ENCODE measurements around the gene GNLY. TPM values are rescaled to one million over a fixed set of nuclear protein-coding genes. Genes with fewer than 3 reads are reported as not detected.

GNLY gene
- total RNA-seq, 2 donors from 2014 or later: not detected

DNA sequence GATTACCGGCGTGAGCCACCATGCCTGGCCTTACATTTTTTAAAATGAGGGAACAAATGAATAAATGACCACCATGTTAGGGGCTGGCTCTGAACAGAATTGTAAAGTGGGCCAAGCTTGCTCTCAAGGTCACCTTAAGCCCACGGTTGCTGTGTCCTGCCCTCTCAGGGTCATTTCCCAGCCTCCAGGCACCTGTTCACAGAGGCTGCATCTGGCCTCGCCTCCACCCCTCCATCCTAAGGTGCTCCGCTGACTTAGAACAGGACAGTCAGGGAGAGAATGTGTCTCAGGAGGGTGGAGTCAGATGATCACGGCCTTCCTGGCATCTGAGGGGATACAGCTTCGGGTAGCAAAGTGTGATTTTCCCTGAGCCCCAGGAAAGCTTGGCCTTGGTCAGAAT lies 33.4 kb upstream of the GNLY start:
- peaks cover 5% of the 10 kb centered on the region for H3K36me3 ChIP-seq (ENCODE audit: control insufficient read depth, insufficient read depth, low read length)
- Mint-ChIP-seq H3K27ac (no peak overlapping the region), H3K36me3 (ENCODE audit: low read depth) (peaks cover 22% of the 10 kb centered on the region), H3K4me3 (no peak overlapping the region), H3K4me1 (no peaks in the 10 kb centered on the region), H3K9me3 (no peaks in the 10 kb centered on the region), H3K27me3 (ENCODE audit: insufficient read depth) (no peaks in the 10 kb centered on the region)
- no peak overlapping the region for H3K9ac ChIP-seq (ENCODE audit: extremely low read depth, low read length, poor library complexity, severe bottlenecking)
- WGBS, 2 experiments (ENCODE audit: insufficient coverage in 1 of 2, insufficient read length in 1 of 2): 91 to 93% methylated on average over 4 to 7 of the region's 7 CpGs
- H3K27me3 ChIP-seq (ENCODE audit: control insufficient read depth, insufficient read depth, low read length, poor library complexity, severe bottlenecking): no peaks in the 10 kb centered on the region
- no peaks in the 10 kb centered on the region for H3K9me3 ChIP-seq (ENCODE audit: control insufficient read depth, low read length)
- no peak overlapping the region for H3K27ac ChIP-seq (ENCODE audit: low read depth, low read length)
- DNase-seq: no peak
- H3K4me3 ChIP-seq (ENCODE audit: low read length): no peak overlapping the region
- TF ChIP-seq, protein P1, sequence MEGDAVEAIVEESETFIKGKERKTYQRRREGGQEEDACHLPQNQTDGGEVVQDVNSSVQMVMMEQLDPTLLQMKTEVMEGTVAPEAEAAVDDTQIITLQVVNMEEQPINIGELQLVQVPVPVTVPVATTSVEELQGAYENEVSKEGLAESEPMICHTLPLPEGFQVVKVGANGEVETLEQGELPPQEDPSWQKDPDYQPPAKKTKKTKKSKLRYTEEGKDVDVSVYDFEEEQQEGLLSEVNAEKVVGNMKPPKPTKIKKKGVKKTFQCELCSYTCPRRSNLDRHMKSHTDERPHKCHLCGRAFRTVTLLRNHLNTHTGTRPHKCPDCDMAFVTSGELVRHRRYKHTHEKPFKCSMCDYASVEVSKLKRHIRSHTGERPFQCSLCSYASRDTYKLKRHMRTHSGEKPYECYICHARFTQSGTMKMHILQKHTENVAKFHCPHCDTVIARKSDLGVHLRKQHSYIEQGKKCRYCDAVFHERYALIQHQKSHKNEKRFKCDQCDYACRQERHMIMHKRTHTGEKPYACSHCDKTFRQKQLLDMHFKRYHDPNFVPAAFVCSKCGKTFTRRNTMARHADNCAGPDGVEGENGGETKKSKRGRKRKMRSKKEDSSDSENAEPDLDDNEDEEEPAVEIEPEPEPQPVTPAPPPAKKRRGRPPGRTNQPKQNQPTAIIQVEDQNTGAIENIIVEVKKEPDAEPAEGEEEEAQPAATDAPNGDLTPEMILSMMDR (conservative IDR thresholded peaks at IDR 0.05): no peak
- H3K4me1 ChIP-seq (ENCODE audit: control insufficient read depth, insufficient read depth, low read length): no peaks in the 10 kb centered on the region

DNA sequence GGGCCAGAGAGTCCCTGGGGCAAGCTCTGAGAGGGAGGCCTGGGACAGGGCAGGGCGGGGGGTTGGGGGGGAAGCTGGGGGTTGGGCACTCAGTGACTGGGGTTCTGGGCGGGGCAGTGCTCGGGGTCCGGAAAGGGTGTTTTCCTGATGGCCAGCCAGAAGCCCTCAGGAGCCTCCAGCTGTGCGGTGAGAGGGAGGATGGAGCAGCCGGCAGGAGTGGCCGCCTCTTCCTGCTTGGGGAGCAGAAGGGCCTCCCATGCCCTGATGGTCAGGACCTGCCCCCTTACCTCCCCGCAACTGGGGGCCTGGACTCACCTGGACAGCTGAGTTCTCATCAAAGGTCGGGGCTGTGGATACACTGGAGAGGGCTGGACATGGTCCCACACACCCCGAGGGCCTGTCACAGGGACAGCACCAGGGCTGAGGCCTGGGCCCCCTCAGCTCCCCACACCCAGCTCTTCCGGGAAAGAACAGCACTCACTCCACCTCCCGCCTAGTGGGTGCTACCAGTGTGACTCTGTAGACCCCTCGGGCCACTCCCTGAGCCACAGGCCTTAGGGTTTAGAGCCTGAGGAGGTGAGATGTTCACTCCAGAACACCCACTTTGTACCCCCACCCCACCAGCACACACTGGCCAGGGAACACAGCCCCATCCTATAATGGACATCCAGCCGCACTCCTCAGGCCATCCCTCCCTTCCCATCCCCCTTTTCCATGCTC lies 32.9 kb upstream of the GNLY start:
- no peaks in the 10 kb centered on the region for H3K9me3 ChIP-seq (ENCODE audit: control insufficient read depth, low read length)
- no peak for DNase-seq
- H3K4me1 Mint-ChIP-seq: no peaks in the 10 kb centered on the region
- H3K36me3 Mint-ChIP-seq (ENCODE audit: low read depth): peaks cover 17% of the 10 kb centered on the region
- WGBS, 2 experiments (ENCODE audit: insufficient coverage in 1 of 2, insufficient read length in 1 of 2): 87 to 92% methylated on average over 8 to 14 of the region's 14 CpGs
- H3K27ac Mint-ChIP-seq: no peak overlapping the region
- H3K27me3 Mint-ChIP-seq (ENCODE audit: insufficient read depth): no peaks in the 10 kb centered on the region
- H3K9ac ChIP-seq (ENCODE audit: extremely low read depth, low read length, poor library complexity, severe bottlenecking): no peak overlapping the region
- H3K4me3 ChIP-seq (ENCODE audit: low read length): no peak overlapping the region
- H3K4me1 ChIP-seq (ENCODE audit: control insufficient read depth, insufficient read depth, low read length): no peaks in the 10 kb centered on the region
- no peak overlapping the region for H3K4me3 Mint-ChIP-seq
- H3K27me3 ChIP-seq (ENCODE audit: control insufficient read depth, insufficient read depth, low read length, poor library complexity, severe bottlenecking): no peaks in the 10 kb centered on the region
- TF ChIP-seq, protein P1 (conservative IDR thresholded peaks at IDR 0.05): no peak
- no peaks in the 10 kb centered on the region for H3K36me3 ChIP-seq (ENCODE audit: control insufficient read depth, insufficient read depth, low read length)
- H3K9me3 Mint-ChIP-seq: no peaks in the 10 kb centered on the region
- H3K27ac ChIP-seq (ENCODE audit: low read depth, low read length): no peak overlapping the region

DNA sequence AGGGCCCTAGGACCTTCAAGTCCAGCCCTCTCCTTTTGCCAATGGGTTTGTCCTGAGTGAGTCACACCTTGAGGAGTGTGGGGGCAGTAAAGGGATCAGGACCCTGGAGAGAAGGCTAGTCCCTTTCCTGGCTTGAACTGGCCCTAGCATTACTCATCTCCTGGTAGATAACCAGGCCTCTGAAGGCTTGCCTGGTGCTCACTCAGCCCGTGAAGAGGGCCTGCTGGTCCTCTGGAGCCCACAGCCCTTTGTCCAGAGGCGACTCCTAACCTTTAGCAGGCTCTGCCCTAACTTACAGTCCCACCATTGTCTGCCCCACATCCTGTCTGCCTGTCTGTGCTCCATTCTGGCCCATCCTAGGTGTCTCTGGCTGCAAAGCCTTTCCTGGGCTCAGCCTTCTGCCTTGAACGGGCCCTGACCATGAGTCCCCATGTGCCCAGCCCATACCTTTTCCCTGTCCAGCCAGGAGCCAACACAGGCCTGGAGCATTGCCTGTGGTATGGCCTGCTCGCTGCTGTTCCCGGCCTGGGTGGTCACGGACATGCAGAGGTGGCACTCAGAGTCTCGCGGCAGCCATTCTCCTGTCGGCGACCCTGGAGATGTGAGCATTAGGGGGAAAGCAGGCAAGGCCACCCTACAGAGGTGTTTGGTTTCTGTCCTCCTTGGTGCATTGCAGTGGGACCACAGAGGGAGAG lies 31.1 kb upstream of the GNLY start:
- H3K4me3 Mint-ChIP-seq: no peak overlapping the region
- 90 to 91% methylated on average over 10 of the region's 10 CpGs for WGBS, 2 experiments (ENCODE audit: insufficient coverage in 1 of 2, insufficient read length in 1 of 2)
- H3K27me3 ChIP-seq (ENCODE audit: control insufficient read depth, insufficient read depth, low read length, poor library complexity, severe bottlenecking): no peaks in the 10 kb centered on the region
- H3K9me3 Mint-ChIP-seq: no peaks in the 10 kb centered on the region
- no peak overlapping the region for H3K27ac ChIP-seq (ENCODE audit: low read depth, low read length)
- no peak overlapping the region for H3K4me3 ChIP-seq (ENCODE audit: low read length)
- H3K4me1 ChIP-seq (ENCODE audit: control insufficient read depth, insufficient read depth, low read length): peaks cover 3% of the 10 kb centered on the region
- H3K27ac Mint-ChIP-seq: peak overlapping the region; percentile 38
- no peaks in the 10 kb centered on the region for H3K9me3 ChIP-seq (ENCODE audit: control insufficient read depth, low read length)
- no peaks in the 10 kb centered on the region for H3K27me3 Mint-ChIP-seq (ENCODE audit: insufficient read depth)
- H3K36me3 Mint-ChIP-seq (ENCODE audit: low read depth): peaks cover 12% of the 10 kb centered on the region
- TF ChIP-seq, protein P1 (conservative IDR thresholded peaks at IDR 0.05): no peak
- H3K9ac ChIP-seq (ENCODE audit: extremely low read depth, low read length, poor library complexity, severe bottlenecking): no peak overlapping the region
- H3K4me1 Mint-ChIP-seq: no peaks in the 10 kb centered on the region
- DNase-seq: peak; percentile 71
- no peaks in the 10 kb centered on the region for H3K36me3 ChIP-seq (ENCODE audit: control insufficient read depth, insufficient read depth, low read length)

All from endodermal cell (in vitro differentiated cells).